ENCODE measurements around the gene RXRG. TPM values are rescaled to one million over a fixed set of nuclear protein-coding genes. Genes with fewer than 3 reads are reported as not detected.

Gene RXRG
- total and polyA plus RNA-seq, 9 of the 15 experiments (the other 6 are each of a cell fraction or from before 2014, with no cell fraction given), result not detected

DNA sequence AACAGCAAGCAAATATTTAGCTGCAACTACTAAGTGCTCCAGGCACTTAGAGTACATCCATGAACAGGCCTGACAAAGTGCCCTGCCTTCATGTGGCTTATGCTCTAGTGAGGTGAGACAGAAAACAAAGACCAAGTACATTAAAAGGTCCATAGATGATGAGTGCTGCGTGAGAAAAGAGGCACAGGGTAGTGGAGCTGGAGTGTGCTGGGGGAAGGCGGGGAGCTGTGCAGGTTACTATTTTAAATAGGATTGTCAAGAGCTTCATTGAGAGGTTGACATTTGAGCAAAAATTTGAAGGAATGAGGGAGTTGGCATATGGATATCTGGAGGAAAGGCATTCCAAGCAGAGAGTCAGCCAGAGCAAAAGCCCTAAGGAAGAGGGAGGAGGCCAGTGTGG, 29.3 kb upstream of the RXRG start:
- TF ChIP-seq ZNF217 (CRISPR knock-in tag; IDR thresholded peaks at IDR 0.05), result no peak
- no peak for TF ChIP-seq RBM25 (IDR thresholded peaks at IDR 0.05; ENCODE audit: low read depth, low read length, severe bottlenecking)
- TF ChIP-seq, protein P1, sequence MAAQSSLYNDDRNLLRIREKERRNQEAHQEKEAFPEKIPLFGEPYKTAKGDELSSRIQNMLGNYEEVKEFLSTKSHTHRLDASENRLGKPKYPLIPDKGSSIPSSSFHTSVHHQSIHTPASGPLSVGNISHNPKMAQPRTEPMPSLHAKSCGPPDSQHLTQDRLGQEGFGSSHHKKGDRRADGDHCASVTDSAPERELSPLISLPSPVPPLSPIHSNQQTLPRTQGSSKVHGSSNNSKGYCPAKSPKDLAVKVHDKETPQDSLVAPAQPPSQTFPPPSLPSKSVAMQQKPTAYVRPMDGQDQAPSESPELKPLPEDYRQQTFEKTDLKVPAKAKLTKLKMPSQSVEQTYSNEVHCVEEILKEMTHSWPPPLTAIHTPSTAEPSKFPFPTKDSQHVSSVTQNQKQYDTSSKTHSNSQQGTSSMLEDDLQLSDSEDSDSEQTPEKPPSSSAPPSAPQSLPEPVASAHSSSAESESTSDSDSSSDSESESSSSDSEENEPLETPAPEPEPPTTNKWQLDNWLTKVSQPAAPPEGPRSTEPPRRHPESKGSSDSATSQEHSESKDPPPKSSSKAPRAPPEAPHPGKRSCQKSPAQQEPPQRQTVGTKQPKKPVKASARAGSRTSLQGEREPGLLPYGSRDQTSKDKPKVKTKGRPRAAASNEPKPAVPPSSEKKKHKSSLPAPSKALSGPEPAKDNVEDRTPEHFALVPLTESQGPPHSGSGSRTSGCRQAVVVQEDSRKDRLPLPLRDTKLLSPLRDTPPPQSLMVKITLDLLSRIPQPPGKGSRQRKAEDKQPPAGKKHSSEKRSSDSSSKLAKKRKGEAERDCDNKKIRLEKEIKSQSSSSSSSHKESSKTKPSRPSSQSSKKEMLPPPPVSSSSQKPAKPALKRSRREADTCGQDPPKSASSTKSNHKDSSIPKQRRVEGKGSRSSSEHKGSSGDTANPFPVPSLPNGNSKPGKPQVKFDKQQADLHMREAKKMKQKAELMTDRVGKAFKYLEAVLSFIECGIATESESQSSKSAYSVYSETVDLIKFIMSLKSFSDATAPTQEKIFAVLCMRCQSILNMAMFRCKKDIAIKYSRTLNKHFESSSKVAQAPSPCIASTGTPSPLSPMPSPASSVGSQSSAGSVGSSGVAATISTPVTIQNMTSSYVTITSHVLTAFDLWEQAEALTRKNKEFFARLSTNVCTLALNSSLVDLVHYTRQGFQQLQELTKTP (IDR thresholded peaks at IDR 0.05; ENCODE audit: low read depth in 1 of 2, partially characterized antibody in 2 of 2), result no peak
- H3K27me3 ChIP-seq (ENCODE audit: control insufficient read depth in 2 of 2, insufficient read depth in 2 of 2, low read length in 2 of 2), result peaks cover 4 to 21% of the 10 kb centered on the region in 2 experiments; a peak in 3 of 5 replicates
- intact Hi-C loops (cut with micrococcal nuclease) (no loop called here), in situ Hi-C loops (cut with MboI) (no loop called here)
- no peak overlapping the region for H2AFZ ChIP-seq (ENCODE audit: low read depth, low read length)
- BruUV-seq (replicated peaks), result no TSS peak
- H3K36me3 ChIP-seq (ENCODE audit: control insufficient read depth, insufficient read depth, low read length), result no peaks in the 10 kb centered on the region
- H3K79me2 ChIP-seq (ENCODE audit: control insufficient read depth, insufficient read depth, low read length), result no peaks in the 10 kb centered on the region
- ChIA-PET POLR2A (interaction anchor here (0.6 to 1.4 kb wide), 2 partner anchors 14 to 16 kb away, joined by 3 to 4 read pairs; no protein-coding TSS in a partner anchor), CTCF (ENCODE audit: low intra/inter-chr PET ratio) (no interaction called here)
- DNase-seq (ENCODE audit: extremely low read depth in 1 of 4, low spot score in 3 of 4), result no peak
- WGBS (ENCODE audit: insufficient coverage, low coverage, missing lambda C conversion rate), result 0% methylated on average over 2 of the region's 2 CpGs
- no peak for FAIRE-seq
- no peak overlapping the region for H3K9ac ChIP-seq (ENCODE audit: insufficient read depth in 1 of 2, low read depth in 2 of 2, low read length in 2 of 2)
- H3K4me3 ChIP-seq, result no peak overlapping the region
- H3K27ac ChIP-seq (ENCODE audit: extremely low read depth, low read depth, low read length), result no peak overlapping the region
- H3K9me3 ChIP-seq (replicated peaks; ENCODE audit: control insufficient read depth, insufficient read depth, low read depth, low read length), result no peaks in the 10 kb centered on the region
- no peaks in the 10 kb centered on the region for H3K4me1 ChIP-seq (replicated peaks in 1 of 2; ENCODE audit: control insufficient read depth in 2 of 2, insufficient read depth in 2 of 2, low read length in 2 of 2)
- H3K4me2 ChIP-seq (ENCODE audit: insufficient read depth, low read length), result no peak overlapping the region
- no peaks in the 10 kb centered on the region for H3K9me1 ChIP-seq (ENCODE audit: control insufficient read depth, insufficient read depth, low read length)
- no peak for ATAC-seq
- no peaks in the 10 kb centered on the region; the same call in 1 of the 2 replicates for H4K20me1 ChIP-seq (replicated peaks; ENCODE audit: control insufficient read depth, insufficient read depth, low read length)
